GM18505 (cell line): ENCODE results near the gene PXYLP1.
"Not testable (repeated sequence)": the region's sequence is repeated elsewhere in the genome, so short reads cannot be mapped to it uniquely, and the experiment has no call there.

Experiments used
- ATAC-seq: cut with Tn5 transposase; IDR thresholded peaks from one replicate; pipeline ENCODE4 v1.9.1; 2021; ENCODE audit not compliant: unreplicated experiment
- POLR2A ChIP-seq: IDR thresholded peaks from 4 replicates; pipeline ENCODE4 v1.6.1; 2011; ENCODE audit warnings: borderline replicate concordance; ENCODE audit not compliant: insufficient read depth, insufficient read length; ENCODE audit errors: extremely low read depth

PXYLP1 gene

GRCh38 chr3:141311170-141311495, 79.5 kb downstream of the PXYLP1 start:
- no peak for ATAC-seq
- no peak for TF ChIP-seq POLR2A

GRCh38 chr3:141311496-141312353, 80.1 kb downstream of the PXYLP1 start:
- peak; percentile 73 for TF ChIP-seq POLR2A

GRCh38 chr3:141312354-141313092, 80.9 kb downstream of the PXYLP1 start:
- TF ChIP-seq POLR2A: no peak
- no peak for ATAC-seq

More at GRCh38 chr3:141311496-141312353, 80.1 kb downstream of the PXYLP1 start:
- ATAC-seq: peak; percentile 97

GRCh38 chr3:141313093-141313683, 81.6 kb downstream of the PXYLP1 start:
- no peak for ATAC-seq
- TF ChIP-seq POLR2A: no peak

GRCh38 chr3:141314415-141314814, 82.8 kb downstream of the PXYLP1 start:
- ATAC-seq: not testable (repeated sequence)

- ATAC-seq: no peak
- no peak for TF ChIP-seq POLR2A
These were observed 85.2 kb downstream of the PXYLP1 start for GRCh38 chr3:141316851-141317250.

GRCh38 chr3:141320399-141321108, 88.9 kb downstream of the PXYLP1 start:
- ATAC-seq: no peak
- TF ChIP-seq POLR2A: no peak

- no peak for ATAC-seq
These were observed 89.5 kb downstream of the PXYLP1 start for GRCh38 chr3:141321109-141321497.

DNA sequence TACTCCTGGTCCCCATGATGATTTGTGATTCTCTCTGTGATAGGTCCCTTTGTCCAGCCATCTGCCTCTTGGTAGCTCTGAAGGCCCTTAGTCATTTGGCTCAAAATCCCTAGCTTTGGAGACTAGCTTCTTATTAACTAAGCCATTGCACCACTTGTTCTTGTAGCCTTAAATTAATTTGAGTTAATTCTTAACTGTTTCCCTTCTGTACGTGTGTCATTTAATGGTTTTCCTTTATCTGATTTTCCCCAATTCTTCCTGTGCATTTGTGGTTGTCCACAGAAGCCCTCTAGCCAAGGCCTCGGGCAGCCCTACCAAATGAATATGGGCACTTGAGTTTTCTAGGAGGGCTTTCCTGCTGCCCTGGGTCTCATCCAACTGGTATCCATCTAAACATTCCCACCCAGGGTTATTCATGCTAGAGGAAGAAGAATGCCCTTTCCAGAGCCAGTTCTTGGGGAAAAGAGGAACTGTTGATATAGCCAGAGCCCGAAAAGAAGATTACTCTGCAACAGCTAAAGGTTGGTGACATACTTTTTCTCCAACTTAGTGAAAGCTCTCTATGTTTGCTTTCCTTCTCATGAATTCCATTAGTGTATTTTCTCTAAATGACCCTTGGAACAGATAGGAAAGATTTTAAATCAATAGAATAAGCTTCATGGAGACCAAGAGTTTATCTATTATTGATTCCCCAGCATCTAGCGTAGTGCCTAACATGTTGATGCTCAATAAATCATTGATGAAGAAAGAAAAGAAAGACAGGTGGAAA, 92.5 kb downstream of the PXYLP1 start:
- no peak for ATAC-seq
- TF ChIP-seq POLR2A: no peak

More at GRCh38 chr3:141321109-141321497, 89.5 kb downstream of the PXYLP1 start:
- TF ChIP-seq POLR2A: no peak

GRCh38 chr3:141326123-141326522, 94.5 kb downstream of the PXYLP1 start:
- ATAC-seq: no peak
- TF ChIP-seq POLR2A: no peak

DNA sequence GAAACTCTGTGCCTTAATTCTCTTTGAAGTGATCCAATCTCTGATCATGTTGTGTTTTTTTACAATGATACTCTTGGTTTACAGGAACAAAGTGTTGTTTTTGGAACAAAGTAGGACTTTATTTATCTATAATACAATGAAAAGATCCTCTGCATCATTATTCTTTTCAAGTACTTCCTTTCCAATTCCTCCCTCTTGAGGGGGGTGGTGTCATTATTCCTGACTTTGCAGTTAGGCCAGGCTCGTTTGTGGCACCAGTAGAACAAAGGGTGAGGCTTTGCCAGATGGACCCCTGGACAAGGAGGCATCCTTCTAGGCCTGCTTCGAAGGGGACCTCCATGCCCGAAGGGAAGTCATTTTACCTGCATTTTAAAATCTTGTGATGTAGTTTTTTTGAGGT, 95.0 kb downstream of the PXYLP1 start:
- ATAC-seq: no peak
- TF ChIP-seq POLR2A: no peak

DNA sequence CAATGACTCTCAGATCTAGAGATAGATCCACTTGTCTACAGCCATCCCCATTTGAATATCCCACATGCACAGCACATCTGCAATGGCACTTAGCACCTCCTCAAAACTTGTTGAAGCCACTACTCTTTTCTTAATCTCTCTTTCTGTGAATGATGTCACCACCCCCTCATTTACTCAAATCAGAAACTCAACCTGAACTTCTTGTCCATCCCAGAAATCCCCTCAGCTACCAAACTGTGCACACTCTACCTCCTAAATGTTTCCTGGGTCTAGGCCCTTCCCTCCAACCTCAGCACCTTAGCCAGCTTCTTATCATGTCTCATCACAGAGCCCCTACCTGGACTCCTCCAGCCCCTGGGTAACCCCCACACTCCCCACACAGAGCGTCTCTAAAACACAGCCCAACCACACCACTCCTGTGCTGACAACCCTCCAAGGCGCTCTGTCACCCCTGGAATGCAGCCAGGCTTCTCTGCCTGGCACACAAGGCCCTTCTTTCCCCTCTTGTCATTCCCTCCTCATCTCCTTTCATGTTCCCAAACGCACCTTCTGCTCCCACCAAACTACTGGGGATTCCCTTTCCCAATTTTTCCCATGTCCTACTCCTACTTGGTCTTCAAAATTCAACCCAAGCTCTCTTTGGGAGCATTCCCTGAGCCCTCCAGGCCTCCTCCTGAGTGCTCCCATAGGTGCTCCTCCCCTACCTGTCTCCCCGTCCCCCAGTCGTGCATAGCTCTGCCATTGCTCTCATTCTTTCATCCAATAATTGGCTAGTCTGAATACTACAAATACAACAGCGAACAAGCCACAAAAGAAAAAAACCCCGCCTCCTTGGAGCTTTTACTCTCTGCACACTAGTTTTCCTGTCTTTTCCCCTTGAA, 96.9 kb downstream of the PXYLP1 start:
- TF ChIP-seq POLR2A: no peak
- peak; percentile 41 for ATAC-seq

DNA sequence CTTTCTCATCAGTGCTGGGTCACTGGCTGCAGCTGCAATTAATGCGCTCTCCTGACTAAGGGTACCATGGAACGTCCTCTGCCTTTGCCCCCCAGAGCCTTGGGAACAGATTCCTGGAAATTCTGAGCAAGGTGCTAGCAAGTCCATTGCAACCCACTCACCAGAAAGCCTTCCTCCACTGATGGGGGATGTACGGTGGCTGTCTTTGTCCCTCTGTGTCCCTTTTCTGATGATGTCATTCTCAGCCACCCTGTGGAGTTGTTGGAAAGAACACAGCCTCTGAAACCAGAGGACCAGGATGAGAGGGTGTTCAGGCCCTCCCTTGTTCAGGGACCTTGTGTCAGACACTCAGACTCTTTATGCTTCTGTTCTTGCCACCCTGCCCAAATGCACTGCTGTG, 98.6 kb downstream of the PXYLP1 start:
- TF ChIP-seq POLR2A: no peak
- no peak for ATAC-seq
